ENCODE results near the gene LRCOL1. TPM values are rescaled to one million over a fixed set of nuclear protein-coding genes. Genes with fewer than 3 reads are reported as not detected.

The LRCOL1 gene
- polyA plus RNA-seq, 2 donors: 0.22 TPM; not detected in 1

DNA sequence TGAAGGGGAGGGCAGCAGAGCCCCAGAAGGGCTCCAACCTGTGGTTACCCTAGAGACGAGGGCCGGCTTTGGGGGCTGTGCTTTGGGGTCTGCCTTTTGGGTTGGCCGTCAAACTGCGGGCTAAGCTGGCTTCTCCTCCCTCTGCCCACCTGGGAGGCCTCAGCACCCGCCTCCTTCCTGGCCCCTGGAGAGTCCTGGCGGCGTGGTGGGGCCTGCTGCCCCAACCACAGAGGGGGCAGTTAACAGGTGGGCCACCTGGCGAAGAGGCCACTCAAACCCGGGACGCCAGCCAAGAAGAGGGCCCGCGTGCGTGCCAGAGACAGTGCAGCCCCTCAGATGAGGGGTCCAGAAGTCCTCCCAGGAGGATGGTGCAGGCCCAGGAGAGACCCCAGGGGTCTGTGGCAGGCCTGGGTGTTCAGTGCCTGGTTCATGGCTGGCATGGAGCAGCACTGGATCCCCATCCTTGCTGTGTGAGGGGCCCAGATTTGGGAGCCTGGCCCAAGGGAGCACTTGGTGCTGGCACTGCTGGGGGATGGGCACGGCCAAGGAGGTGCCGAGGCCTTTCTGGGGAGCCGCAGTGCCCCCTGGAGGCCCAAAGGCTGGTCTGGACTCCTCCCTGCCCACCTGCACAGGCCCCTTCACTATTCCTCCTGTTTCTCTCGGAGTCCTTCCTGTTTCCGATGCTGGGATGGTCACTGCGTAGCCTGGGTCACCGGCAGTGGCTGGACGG, 48.8 kb downstream of the LRCOL1 start:
- WGBS, 2 donors: 63 to 65% methylated on average over 21 of the region's 21 CpGs
- H3K27me3 ChIP-seq (ENCODE audit: control insufficient read depth in 1 of 2, insufficient read depth in 2 of 2, low read length in 2 of 2): no peaks in the 10 kb centered on the region
- peaks cover 2 to 4% of the 10 kb centered on the region in 2 donors for H3K36me3 ChIP-seq (ENCODE audit: control insufficient read depth in 2 of 2, insufficient read depth in 2 of 2, low read length in 1 of 2)
- H3K27ac ChIP-seq (ENCODE audit: low read depth in 2 of 2, low read length in 1 of 2): no peak overlapping the region
- no peak overlapping the region for H3K4me3 ChIP-seq (ENCODE audit: low read depth in 1 of 2, low read length in 2 of 2)
- no peaks in the 10 kb centered on the region for H3K9me3 ChIP-seq (ENCODE audit: control insufficient read depth in 2 of 2, insufficient read depth in 1 of 2, low read depth in 1 of 2, low read length in 1 of 2)
- peaks cover 0 to 14% of the 10 kb centered on the region in 2 donors for H3K4me1 ChIP-seq (ENCODE audit: control insufficient read depth in 2 of 2, insufficient read depth in 2 of 2, low read length in 1 of 2)

DNA sequence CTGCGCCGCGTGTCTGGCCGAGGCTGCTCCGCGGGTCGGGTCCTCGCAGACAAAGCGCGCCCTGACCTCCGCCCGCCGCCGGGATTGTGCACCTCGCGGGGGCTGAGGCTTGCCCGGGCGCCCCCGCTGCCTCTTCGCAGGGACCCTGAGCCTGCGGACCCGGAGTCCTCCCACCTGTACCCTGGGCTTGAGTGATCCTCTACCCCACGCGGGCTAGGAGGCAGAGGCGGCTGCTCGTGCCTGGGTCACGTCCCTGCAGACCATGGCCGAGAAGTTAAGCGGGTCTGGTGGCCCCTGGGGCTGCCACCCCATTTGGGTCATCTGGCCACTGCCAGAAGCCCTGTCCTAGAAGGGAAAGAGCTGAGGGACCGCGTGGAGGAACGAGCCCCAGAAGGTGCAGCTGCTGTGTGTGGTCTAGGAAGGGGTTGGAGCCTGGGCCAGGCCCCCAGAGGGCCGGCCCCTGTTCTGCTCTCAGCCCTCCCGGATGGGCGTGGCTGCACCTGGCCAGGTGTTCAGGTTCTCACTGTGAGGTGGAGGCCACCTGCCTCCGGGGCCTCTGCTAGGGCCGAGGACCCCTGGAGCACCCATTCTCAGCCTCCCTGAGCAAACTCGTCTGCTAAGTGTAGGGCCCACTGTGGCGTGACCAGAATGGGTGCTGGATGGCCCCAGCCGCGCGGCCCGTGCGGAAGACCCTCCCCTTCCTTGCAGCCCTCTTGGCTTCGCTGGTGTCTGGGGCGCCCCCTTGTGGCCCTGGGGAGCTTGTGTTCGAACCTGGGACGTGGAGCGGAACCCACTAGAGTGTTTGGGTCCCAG, 49.6 kb downstream of the LRCOL1 start:
- H3K27me3 ChIP-seq (ENCODE audit: control insufficient read depth in 1 of 2, insufficient read depth in 2 of 2, low read length in 2 of 2): no peaks in the 10 kb centered on the region
- peaks cover 0 to 4% of the 10 kb centered on the region in 2 donors for H3K36me3 ChIP-seq (ENCODE audit: control insufficient read depth in 2 of 2, insufficient read depth in 2 of 2, low read length in 1 of 2)
- peak overlapping the region; percentile 62 to 73 for H3K4me3 ChIP-seq (ENCODE audit: low read depth in 1 of 2, low read length in 2 of 2)
- H3K9me3 ChIP-seq (ENCODE audit: control insufficient read depth in 2 of 2, insufficient read depth in 1 of 2, low read depth in 1 of 2, low read length in 1 of 2): no peaks in the 10 kb centered on the region
- WGBS, 2 donors: 4 to 6% methylated on average over 42 to 49 of the region's 49 CpGs
- no peak overlapping the region for H3K27ac ChIP-seq (ENCODE audit: low read depth in 2 of 2, low read length in 1 of 2)
- H3K4me1 ChIP-seq (ENCODE audit: control insufficient read depth in 2 of 2, insufficient read depth in 2 of 2, low read length in 1 of 2): peaks cover 0 to 14% of the 10 kb centered on the region in 2 donors

DNA sequence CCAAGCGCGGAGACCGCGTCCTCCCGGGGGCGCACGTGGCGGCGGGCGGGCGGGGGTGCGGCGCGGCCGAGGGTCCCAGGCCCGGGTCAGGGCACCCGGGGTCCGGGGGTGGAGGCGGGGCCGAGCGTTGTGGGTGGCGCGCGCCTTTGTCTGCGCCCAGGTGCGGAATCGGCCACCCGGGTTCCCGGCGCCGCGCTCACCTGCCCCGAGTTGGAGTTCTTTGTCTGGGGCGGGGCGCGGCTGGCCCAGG, 50.1 kb downstream of the LRCOL1 start:
- H3K27me3 ChIP-seq (ENCODE audit: control insufficient read depth in 1 of 2, insufficient read depth in 2 of 2, low read length in 2 of 2): no peaks in the 10 kb centered on the region
- H3K36me3 ChIP-seq (ENCODE audit: control insufficient read depth in 2 of 2, insufficient read depth in 2 of 2, low read length in 1 of 2): peaks cover 0 to under 1% of the 10 kb centered on the region in 2 donors
- H3K27ac ChIP-seq (ENCODE audit: low read depth in 2 of 2, low read length in 1 of 2): no peak overlapping the region
- H3K4me3 ChIP-seq (ENCODE audit: low read depth in 1 of 2, low read length in 2 of 2): peak overlapping the region; percentile 62 to 73
- WGBS, 2 donors: 1 to 5% methylated on average over 10 to 36 of the region's 36 CpGs
- H3K4me1 ChIP-seq (ENCODE audit: control insufficient read depth in 2 of 2, insufficient read depth in 2 of 2, low read length in 1 of 2): peaks cover 0 to 14% of the 10 kb centered on the region in 2 donors
- no peaks in the 10 kb centered on the region for H3K9me3 ChIP-seq (ENCODE audit: control insufficient read depth in 2 of 2, insufficient read depth in 1 of 2, low read depth in 1 of 2, low read length in 1 of 2)

DNA sequence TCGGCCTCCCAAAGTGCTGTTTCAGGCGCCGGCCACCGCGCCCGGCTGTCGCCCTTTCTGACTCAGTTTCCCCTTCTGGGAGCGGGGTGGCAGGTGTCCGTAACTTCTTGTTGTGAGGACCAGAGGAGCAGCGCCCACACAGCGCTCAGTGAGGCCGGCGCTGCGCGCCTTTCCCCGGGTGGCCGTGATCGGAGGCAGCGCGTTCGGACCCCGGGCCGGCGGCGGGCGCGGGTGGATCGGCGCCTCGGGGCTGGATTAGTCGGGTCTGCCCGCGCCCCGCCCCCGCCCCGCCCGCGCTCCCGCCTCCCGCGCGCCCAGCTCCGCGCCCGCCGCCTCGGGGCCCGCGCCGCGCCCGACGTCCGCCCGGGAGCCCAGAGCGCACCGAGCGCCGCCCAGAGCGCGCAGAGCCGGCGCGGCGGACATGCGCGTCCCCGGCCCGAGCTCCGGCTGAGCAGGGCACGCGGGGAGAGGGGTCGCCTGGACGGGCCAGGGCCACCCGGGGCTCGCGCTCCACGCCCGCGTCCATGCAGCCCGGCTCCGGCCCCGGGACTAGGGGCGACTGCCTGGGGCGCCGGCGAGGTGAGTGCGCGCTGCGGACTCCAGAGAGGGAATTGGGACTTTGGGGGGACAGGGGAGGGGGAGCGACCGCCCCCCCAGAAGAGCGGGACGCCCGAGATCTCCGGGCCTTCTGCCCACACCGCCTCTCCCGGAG, 50.6 kb downstream of the LRCOL1 start:
- peak overlapping the region; percentile 62 to 73 for H3K4me3 ChIP-seq (ENCODE audit: low read depth in 1 of 2, low read length in 2 of 2)
- H3K27me3 ChIP-seq (ENCODE audit: control insufficient read depth in 1 of 2, insufficient read depth in 2 of 2, low read length in 2 of 2): no peaks in the 10 kb centered on the region
- no peak overlapping the region for H3K27ac ChIP-seq (ENCODE audit: low read depth in 2 of 2, low read length in 1 of 2)
- H3K4me1 ChIP-seq (ENCODE audit: control insufficient read depth in 2 of 2, insufficient read depth in 2 of 2, low read length in 1 of 2): peaks cover 0 to 14% of the 10 kb centered on the region in 2 donors
- no peaks in the 10 kb centered on the region for H3K9me3 ChIP-seq (ENCODE audit: control insufficient read depth in 2 of 2, insufficient read depth in 1 of 2, low read depth in 1 of 2, low read length in 1 of 2)
- 0 to 1% methylated on average over 69 to 98 of the region's 98 CpGs for WGBS, 2 donors
- no peaks in the 10 kb centered on the region for H3K36me3 ChIP-seq (ENCODE audit: control insufficient read depth in 2 of 2, insufficient read depth in 2 of 2, low read length in 1 of 2)

DNA sequence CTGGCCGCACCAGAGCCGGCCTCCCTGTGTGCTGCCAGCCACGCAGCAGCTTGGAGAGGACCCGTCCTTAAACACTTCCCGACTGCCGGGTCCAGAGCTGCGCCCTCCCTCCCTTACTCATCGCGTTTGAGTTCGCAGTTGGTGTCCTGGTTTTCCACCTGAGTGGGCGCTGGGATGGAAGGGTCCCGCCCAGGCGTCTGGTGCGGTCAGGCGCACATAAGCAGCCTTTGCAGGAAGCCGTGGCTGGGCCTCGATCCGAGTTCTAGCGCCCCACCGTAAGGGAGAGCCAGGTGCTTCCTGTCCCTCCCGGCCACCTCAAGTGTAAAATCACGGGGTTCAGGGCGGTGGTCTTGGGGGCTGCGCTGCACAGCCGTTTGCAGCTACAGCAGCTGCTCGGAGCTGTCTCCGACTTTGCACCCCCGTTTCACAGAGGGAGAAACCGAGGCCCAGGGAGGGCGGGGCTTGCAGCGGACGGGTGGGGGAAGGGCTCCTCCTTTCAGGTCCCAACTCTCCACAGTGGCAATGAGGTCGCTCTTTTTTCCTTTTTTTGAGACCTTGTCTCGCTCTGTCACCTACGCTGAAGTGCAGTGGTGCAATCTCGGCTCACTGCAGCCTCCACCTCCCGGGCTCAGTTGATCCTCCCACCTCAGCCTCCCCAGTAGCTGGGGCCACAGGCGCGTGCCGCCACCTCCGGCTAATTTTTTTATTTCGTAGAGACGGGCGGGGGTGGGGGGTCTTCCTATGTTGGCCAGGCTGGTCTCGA, 51.3 kb downstream of the LRCOL1 start:
- Histone ChIP-seq H3K27me3 (ENCODE audit: control insufficient read depth in 1 of 2, insufficient read depth in 2 of 2, low read length in 2 of 2) (no peaks in the 10 kb centered on the region), H3K4me1 (ENCODE audit: control insufficient read depth in 2 of 2, insufficient read depth in 2 of 2, low read length in 1 of 2) (peaks cover 0 to 14% of the 10 kb centered on the region in 2 donors), H3K9me3 (ENCODE audit: control insufficient read depth in 2 of 2, insufficient read depth in 1 of 2, low read depth in 1 of 2, low read length in 1 of 2) (no peaks in the 10 kb centered on the region), H3K27ac (ENCODE audit: low read depth in 2 of 2, low read length in 1 of 2) (no peak overlapping the region), H3K36me3 (ENCODE audit: control insufficient read depth in 2 of 2, insufficient read depth in 2 of 2, low read length in 1 of 2) (no peaks in the 10 kb centered on the region), H3K4me3 (ENCODE audit: low read depth in 1 of 2, low read length in 2 of 2) (peak overlapping the region in 1 of 2 donors; percentile 62)
- WGBS, 2 donors: 60% methylated on average over 45 of the region's 45 CpGs

DNA sequence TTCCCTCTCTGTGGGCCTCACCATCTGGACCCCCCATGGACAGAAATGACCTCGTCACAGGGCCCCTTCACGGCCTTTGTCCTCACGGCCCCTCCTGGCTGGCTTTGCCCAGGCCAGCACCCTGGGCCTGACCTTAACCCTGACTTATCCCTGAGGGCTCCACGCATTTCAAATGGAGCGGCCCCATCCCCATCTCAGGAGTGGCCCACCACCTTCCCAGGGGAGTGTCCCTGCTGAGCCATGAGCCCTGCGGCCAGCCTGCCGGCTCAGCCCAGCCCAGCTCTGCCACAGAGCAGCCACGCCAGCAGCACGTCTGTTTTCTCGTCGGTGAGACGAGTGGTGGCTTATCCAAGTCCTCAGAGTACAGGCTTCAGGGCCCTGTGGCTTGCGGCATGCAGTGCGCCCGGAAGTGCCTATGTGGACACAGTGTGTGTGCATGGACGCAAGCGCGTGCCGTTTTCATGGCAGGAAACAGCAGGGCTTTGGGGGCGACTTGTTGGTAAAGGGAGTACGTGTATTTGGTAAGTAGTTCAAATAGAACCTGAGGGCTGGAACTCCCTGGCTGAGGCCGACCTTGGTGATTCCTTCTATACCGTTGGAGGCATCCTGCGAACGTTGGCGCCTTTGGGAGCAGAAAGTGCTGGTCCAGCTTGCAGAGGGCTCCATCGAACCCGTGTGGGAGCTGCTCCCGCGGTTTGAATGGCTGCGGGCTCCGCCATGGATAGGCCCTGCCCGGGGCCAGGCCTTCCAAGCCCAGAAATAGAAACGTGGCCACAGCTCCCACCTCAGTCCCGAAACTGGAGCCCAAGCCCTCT, 52.1 kb downstream of the LRCOL1 start:
- WGBS, 2 donors: 78 to 79% methylated on average over 34 to 35 of the region's 35 CpGs
- Histone ChIP-seq H3K36me3 (ENCODE audit: control insufficient read depth in 2 of 2, insufficient read depth in 2 of 2, low read length in 1 of 2) (no peaks in the 10 kb centered on the region), H3K4me1 (ENCODE audit: control insufficient read depth in 2 of 2, insufficient read depth in 2 of 2, low read length in 1 of 2) (peaks cover 0 to 14% of the 10 kb centered on the region in 2 donors)

DNA sequence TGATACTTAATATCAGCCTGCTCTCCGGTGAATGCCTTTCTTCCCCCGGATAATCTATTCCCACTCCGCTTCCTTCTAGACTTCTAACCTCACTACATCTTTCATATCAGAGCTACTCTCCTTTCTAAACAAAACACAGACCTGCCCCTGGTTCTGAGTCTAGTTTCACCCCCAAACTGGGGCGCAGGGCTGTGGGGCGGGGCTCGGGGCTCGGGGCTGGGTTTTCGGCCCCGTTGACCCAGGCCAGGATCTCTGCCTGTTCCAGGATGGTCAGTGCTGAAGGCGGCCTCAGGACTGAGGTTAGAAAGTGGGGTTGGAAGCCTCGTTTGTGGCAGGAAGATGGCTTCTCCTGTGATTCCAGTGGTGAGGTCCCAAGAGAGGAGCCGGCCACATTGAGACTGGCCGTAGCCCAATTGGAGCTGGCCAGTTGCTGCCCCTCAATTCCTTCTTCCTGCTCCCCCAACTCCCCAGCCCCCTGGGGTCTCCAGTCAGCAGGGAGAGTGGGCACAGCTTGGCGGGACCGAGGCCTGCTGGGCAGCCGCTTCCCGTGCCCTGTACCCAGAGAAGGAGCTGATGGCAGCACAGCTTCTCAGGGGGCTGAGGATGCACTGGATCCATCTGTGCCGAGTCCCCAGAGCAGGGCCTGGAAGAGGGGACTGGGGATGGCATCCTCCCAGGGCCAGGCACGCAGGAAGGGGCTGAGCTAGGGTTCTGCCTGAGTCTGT, 52.9 kb downstream of the LRCOL1 start:
- Histone ChIP-seq H3K36me3 (ENCODE audit: control insufficient read depth in 2 of 2, insufficient read depth in 2 of 2, low read length in 1 of 2) (peaks cover 0 to under 1% of the 10 kb centered on the region in 2 donors), H3K27ac (ENCODE audit: low read depth in 2 of 2, low read length in 1 of 2) (no peak overlapping the region), H3K9me3 (ENCODE audit: control insufficient read depth in 2 of 2, insufficient read depth in 1 of 2, low read depth in 1 of 2, low read length in 1 of 2) (no peaks in the 10 kb centered on the region), H3K4me3 (ENCODE audit: low read depth in 1 of 2, low read length in 2 of 2) (no peak overlapping the region), H3K4me1 (ENCODE audit: control insufficient read depth in 2 of 2, insufficient read depth in 2 of 2, low read length in 1 of 2) (peaks cover 0 to 14% of the 10 kb centered on the region in 2 donors), H3K27me3 (ENCODE audit: control insufficient read depth in 1 of 2, insufficient read depth in 2 of 2, low read length in 2 of 2) (no peaks in the 10 kb centered on the region)
- 88 to 91% methylated on average over 19 of the region's 19 CpGs for WGBS, 2 donors

More for the DNA sequence above, 52.1 kb downstream of the LRCOL1 start:
- Histone ChIP-seq H3K27ac (ENCODE audit: low read depth in 2 of 2, low read length in 1 of 2) (no peak overlapping the region), H3K4me3 (ENCODE audit: low read depth in 1 of 2, low read length in 2 of 2) (no peak overlapping the region), H3K9me3 (ENCODE audit: control insufficient read depth in 2 of 2, insufficient read depth in 1 of 2, low read depth in 1 of 2, low read length in 1 of 2) (no peaks in the 10 kb centered on the region), H3K27me3 (ENCODE audit: control insufficient read depth in 1 of 2, insufficient read depth in 2 of 2, low read length in 2 of 2) (no peaks in the 10 kb centered on the region)

DNA sequence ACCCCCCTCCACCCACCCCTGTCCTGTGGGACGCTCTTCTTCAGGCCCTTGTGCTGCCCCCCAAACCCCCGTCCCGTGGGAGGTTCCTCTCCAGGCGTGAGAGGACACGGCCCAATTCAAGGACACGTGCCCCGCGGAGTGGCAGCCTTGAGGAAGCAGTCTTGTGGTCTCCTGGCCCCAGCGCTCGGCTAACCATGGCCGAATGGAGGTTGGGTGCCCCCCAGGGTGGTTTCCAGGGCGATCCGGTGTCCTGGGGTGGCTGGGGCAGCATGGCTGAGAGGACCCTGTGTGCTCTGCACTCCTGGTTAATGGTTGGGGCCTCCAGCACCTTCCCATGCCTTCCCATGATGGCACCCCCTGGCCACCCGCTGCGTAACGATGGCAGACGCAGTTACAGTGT, 53.6 kb downstream of the LRCOL1 start:
- H3K36me3 ChIP-seq (ENCODE audit: control insufficient read depth in 2 of 2, insufficient read depth in 2 of 2, low read length in 1 of 2): peaks cover 0 to 2% of the 10 kb centered on the region in 2 donors
- WGBS, 2 donors: 91 to 92% methylated on average over 16 to 17 of the region's 17 CpGs
- H3K27me3 ChIP-seq (ENCODE audit: control insufficient read depth in 1 of 2, insufficient read depth in 2 of 2, low read length in 2 of 2): no peaks in the 10 kb centered on the region
- H3K4me1 ChIP-seq (ENCODE audit: control insufficient read depth in 2 of 2, insufficient read depth in 2 of 2, low read length in 1 of 2): peaks cover 0 to 14% of the 10 kb centered on the region in 2 donors
- H3K9me3 ChIP-seq (ENCODE audit: control insufficient read depth in 2 of 2, insufficient read depth in 1 of 2, low read depth in 1 of 2, low read length in 1 of 2): no peaks in the 10 kb centered on the region
- H3K4me3 ChIP-seq (ENCODE audit: low read depth in 1 of 2, low read length in 2 of 2): no peak overlapping the region
- H3K27ac ChIP-seq (ENCODE audit: low read depth in 2 of 2, low read length in 1 of 2): no peak overlapping the region
